PFSK-1 (cell line): Measurements from ENCODE around the gene ATP6V0A1.

Experiments
- FOXP2 ChIP-seq: optimal IDR thresholded peaks from 2 replicates; pipeline ENCODE3; 2011; ENCODE audit warnings: borderline replicate concordance, control low read depth, inconsistent platforms; ENCODE audit not compliant: insufficient read depth; ENCODE audit errors: extremely low read length, extremely low read depth
- POLR2AphosphoS5 ChIP-seq: IDR thresholded peaks from 2 replicates; pipeline ENCODE4 v1.6.1; 2012; ENCODE audit warnings: low read depth, mild to moderate bottlenecking, control low read depth, low read length, moderate library complexity
- REST ChIP-seq, 2 experiments: IDR thresholded peaks; 2 replicates each; pipeline versions ENCODE4 v1.6.1 to v1.8.0; 2011 to 2012; ENCODE audit warnings: low read depth in 2 of 2, low read length in 2 of 2, control low read depth in 1 of 2, inconsistent platforms in 1 of 2, mild to moderate bottlenecking in 1 of 2, moderate library complexity in 1 of 2; ENCODE audit not compliant: insufficient read depth in 1 of 2
- SIN3A ChIP-seq: IDR thresholded peaks from 2 replicates; pipeline ENCODE4 v1.6.1; 2012; ENCODE audit warnings: mild to moderate bottlenecking, low read length, moderate library complexity, borderline replicate concordance; ENCODE audit not compliant: insufficient read depth
- TAF1 ChIP-seq: IDR thresholded peaks from 2 replicates; pipeline ENCODE4 v1.6.1; 2012; ENCODE audit warnings: low read length, control low read depth, borderline replicate concordance; ENCODE audit not compliant: insufficient read depth

ATP6V0A1 gene

DNA sequence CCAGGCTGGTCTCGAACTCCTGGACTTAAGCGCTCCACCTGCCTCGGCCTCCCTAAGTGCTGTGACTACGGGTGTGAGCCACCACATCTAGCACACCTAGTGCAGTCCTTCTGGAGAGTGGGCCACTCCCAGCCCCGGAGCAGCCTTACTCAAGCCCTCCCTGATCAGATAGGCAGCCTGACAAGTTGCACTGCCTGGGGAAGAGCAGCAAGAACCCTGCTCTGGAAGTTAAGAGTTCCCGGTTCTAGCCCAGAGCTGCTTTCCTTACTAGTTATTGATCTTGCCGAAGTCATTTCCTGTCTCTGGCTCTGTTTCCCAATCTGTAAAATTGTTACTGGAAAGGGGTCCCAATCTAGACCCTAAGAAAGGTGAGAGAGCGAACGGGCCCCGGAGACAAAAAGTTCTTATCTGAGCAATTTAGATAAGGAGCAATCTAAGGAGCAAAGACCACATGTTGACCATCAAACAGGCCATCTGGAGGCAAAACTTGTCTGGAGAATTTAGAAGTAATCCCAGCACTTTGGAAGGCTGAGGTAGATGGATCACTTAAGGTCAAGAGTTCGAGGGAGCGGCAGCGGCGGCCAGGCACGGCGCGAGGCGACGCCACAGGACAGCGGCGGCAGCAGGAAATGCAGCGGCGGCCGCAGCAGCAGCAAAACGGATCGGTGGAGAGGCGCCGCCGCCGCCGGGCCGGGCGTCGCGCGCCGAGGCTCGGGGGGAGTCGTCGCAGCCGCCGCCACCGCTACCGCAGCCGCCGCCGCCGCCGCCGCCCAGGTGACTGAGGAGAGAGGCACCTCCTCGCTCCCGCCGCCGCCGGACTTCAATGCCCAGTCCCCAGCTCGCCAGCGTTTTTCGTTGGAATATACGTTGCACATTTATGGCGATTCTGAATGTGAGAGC, 73.0 kb downstream of the ATP6V0A1 start:
- peak; percentile 55 for TF ChIP-seq FOXP2
- TF ChIP-seq REST (IDR thresholded peaks at IDR 0.05; ENCODE audit: insufficient read depth in 1 of 2, low read depth in 2 of 2, low read length in 2 of 2): no peak
- TF ChIP-seq SIN3A: no peak
- no peak for TF ChIP-seq POLR2AphosphoS5
- no peak for TF ChIP-seq TAF1

- TF ChIP-seq FOXP2: no peak
- TF ChIP-seq TAF1: no peak
- TF ChIP-seq REST (IDR thresholded peaks at IDR 0.05; ENCODE audit: insufficient read depth in 1 of 2, low read depth in 2 of 2, low read length in 2 of 2): no peak
- TF ChIP-seq SIN3A: no peak
- no peak for TF ChIP-seq POLR2AphosphoS5
Observed at GRCh38 chr17:42535155-42536047, 76.7 kb downstream of the ATP6V0A1 start.

- TF ChIP-seq SIN3A: peak; percentile 74; the same call in 1 of the 2 replicates
- peak; percentile 85 for TF ChIP-seq FOXP2
- TF ChIP-seq REST (IDR thresholded peaks at IDR 0.05; ENCODE audit: insufficient read depth in 1 of 2, low read depth in 2 of 2, low read length in 2 of 2): 0 out of 4 replicates have a peak, but pooled peaks of 1 of the 2 experiments have one; percentile 42
- TF ChIP-seq POLR2AphosphoS5: peak; percentile 68
- TF ChIP-seq TAF1: 0 out of 2 replicates have a peak, but pooled peaks have one; percentile 54
Observed at GRCh38 chr17:42536048-42536371, 77.3 kb downstream of the ATP6V0A1 start, which contains the start of gene NAGLU. TSS of gene NAGLU (plus strand) at chr17:42536241. CDS start at chr17:42536273, 32 bp downstream.

GRCh38 chr17:42536372-42537155, 77.9 kb downstream of the ATP6V0A1 start:
- TF ChIP-seq TAF1: no peak; the same call in 1 of the 2 replicates
- TF ChIP-seq REST (IDR thresholded peaks at IDR 0.05; ENCODE audit: insufficient read depth in 1 of 2, low read depth in 2 of 2, low read length in 2 of 2): no peak
- TF ChIP-seq POLR2AphosphoS5: peak; percentile 31; the same call in 1 of the 2 replicates
- peak; percentile 94 for TF ChIP-seq FOXP2
- peak; percentile 17; the same call in 1 of the 2 replicates for TF ChIP-seq SIN3A
